NCI-H524 (cell line): Measurements from ENCODE around the gene APLN.

Source experiments
- DNase-seq, 2 experiments: peaks; one replicate each; lab custom pipeline; 2025; lab: John Stamatoyannopoulos, UW

APLN gene

DNA sequence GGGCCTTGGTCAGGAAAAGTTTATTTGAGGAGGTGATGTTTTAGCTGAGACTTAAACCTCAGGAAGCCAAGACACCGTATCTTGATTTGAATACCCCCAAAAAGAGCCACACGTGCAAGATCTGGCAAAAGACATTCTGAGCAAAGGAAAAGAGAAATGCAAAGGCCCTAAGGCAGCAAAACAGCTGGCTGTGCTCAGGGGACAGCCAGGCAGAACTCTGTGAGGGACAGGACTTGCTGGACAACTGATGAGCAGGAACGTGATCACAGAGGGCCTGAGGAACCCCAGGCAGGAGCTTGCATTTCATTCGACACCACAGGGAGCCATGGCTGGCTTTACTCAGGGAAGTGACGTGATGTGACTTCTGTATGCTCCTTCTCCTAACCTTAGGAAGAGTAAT is 58.7 kb downstream of the APLN start:
- no peak for DNase-seq
